Uterus (tissue), 2 donors: ENCODE measurements around the gene CIB4.

Experiments used
- POLR2A ChIP-seq, 2 donors: fragments of 450-650 bp; IDR thresholded peaks; one replicate each; pipeline ENCODE4 v1.6.1; 2016; ENCODE audit warnings: antibody characterized with exemption in 2 of 2, mild to moderate bottlenecking in 1 of 2, moderate library complexity in 1 of 2
- TF ChIP-seq, protein P1 (sequence below), 4 experiments: fragments of 200-600 bp in 2 of 4; fragments of 450-650 bp in 2 of 4; sonication (generic) in 2 of 4; IDR thresholded peaks; one replicate each; pipeline ENCODE4 v1.5.1; 2016 to 2019; ENCODE audit warnings: antibody characterized with exemption in 4 of 4, mild to moderate bottlenecking in 2 of 4, moderate library complexity in 1 of 4

DNA sequence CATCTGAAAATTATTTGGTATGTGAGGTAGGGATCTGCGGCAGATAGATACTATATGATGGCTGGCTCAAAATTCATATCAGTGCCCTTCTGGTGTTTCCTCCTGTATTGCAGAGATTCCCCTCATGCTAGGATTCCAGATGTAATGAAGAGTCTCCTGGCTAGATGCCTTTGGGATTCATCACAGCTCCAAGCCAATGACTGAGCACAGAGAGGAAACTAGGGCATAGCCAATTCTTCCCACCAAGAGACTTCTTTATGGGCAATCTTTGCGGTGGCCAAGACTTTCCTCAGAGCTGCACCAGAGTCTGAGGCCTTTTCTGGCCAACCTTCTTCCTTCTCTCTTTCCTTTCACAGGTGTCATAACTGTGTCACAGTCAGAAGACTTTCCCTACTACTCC is 25.5 kb upstream of the CIB4 start:
- TF ChIP-seq, protein P1, sequence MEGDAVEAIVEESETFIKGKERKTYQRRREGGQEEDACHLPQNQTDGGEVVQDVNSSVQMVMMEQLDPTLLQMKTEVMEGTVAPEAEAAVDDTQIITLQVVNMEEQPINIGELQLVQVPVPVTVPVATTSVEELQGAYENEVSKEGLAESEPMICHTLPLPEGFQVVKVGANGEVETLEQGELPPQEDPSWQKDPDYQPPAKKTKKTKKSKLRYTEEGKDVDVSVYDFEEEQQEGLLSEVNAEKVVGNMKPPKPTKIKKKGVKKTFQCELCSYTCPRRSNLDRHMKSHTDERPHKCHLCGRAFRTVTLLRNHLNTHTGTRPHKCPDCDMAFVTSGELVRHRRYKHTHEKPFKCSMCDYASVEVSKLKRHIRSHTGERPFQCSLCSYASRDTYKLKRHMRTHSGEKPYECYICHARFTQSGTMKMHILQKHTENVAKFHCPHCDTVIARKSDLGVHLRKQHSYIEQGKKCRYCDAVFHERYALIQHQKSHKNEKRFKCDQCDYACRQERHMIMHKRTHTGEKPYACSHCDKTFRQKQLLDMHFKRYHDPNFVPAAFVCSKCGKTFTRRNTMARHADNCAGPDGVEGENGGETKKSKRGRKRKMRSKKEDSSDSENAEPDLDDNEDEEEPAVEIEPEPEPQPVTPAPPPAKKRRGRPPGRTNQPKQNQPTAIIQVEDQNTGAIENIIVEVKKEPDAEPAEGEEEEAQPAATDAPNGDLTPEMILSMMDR (IDR thresholded peaks at IDR 0.05), result no peak
- no peak for TF ChIP-seq POLR2A (IDR thresholded peaks at IDR 0.05)
